A549 treated with CpdA at 1 μM for 4 hours (cell line): ENCODE data around the gene CHL1. TPM values are rescaled to one million over a fixed set of nuclear protein-coding genes. Genes with fewer than 3 reads are reported as not detected.

ENCODE experiments used
- total RNA-seq: library from RNA; stranded (reverse); fragments of 200-300 nt; extraction: Qiagen RNA extraction; gene quantifications from 5 replicates; pipeline ENCODE4 v1.2.3, GENCODE V29; 2022; ENCODE audit warnings: low read depth

The CHL1 gene, protein sequence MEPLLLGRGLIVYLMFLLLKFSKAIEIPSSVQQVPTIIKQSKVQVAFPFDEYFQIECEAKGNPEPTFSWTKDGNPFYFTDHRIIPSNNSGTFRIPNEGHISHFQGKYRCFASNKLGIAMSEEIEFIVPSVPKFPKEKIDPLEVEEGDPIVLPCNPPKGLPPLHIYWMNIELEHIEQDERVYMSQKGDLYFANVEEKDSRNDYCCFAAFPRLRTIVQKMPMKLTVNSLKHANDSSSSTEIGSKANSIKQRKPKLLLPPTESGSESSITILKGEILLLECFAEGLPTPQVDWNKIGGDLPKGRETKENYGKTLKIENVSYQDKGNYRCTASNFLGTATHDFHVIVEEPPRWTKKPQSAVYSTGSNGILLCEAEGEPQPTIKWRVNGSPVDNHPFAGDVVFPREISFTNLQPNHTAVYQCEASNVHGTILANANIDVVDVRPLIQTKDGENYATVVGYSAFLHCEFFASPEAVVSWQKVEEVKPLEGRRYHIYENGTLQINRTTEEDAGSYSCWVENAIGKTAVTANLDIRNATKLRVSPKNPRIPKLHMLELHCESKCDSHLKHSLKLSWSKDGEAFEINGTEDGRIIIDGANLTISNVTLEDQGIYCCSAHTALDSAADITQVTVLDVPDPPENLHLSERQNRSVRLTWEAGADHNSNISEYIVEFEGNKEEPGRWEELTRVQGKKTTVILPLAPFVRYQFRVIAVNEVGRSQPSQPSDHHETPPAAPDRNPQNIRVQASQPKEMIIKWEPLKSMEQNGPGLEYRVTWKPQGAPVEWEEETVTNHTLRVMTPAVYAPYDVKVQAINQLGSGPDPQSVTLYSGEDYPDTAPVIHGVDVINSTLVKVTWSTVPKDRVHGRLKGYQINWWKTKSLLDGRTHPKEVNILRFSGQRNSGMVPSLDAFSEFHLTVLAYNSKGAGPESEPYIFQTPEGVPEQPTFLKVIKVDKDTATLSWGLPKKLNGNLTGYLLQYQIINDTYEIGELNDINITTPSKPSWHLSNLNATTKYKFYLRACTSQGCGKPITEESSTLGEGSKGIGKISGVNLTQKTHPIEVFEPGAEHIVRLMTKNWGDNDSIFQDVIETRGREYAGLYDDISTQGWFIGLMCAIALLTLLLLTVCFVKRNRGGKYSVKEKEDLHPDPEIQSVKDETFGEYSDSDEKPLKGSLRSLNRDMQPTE (N-terminal part only)
- not detected in 5 replicates for total RNA-seq

DNA sequence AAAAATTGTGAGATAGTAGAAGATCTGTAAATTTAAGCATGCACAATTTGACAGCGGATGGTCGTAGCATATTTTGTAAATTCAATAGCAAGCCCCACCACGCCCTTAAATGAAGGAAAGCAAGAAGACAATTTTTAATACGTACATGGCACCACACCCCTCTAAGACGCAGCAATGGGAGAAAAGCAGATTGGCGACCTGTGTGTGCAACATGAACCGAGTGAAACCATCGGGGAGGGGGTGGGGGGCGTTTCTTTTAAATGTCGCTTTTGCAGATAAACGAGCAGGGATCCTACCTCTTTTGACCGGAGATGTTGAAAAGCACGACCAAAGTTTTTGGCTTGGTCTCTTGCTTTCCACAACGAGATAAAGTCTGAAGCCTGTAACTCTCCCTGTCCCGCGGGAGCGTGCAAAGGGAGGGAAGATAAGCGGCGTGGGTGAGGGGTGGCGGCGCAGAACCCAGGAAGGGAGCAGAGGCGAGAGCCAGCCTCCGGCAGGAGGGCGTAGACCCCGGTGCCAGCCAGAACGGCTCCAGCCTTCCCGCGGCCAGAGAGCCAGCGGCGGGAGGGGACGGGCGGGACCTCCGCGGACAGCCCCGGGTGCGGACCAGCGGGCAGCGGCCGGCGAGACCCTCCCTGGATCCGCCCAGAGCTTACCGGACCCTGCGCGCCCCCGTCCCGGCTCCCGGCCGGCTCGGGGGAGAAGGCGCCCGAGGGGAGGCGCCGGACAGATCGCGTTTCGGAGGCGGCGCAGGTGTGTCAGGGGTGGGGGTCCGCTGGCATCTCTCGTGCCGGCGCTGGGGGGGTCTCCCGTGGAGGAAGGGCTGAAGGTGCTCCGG, at the start of gene CHL1:
Gene CHL1 (plus strand): TSS at position 453 of the 838 bp plus-strand sequence. CDS start 123,014 bp downstream, outside the sequence.

